B cell (primary cell): ENCODE results near the gene ZBTB37. TPM values are rescaled to one million over a fixed set of nuclear protein-coding genes. Genes with fewer than 3 reads are reported as not detected.

ENCODE experiments used
- ATAC-seq: fragments of 200-7000 bp; cut with Tn5 transposase; one replicate; pipeline ENCODE4 v1.10.0; 2021; ENCODE audit warnings: low read depth, mild to moderate bottlenecking, moderate number of reproducible peaks, moderate library complexity
- CTCF ChIA-PET: fragments of 350-600 bp; sonication (Branson Sonifier 250); formaldehyde crosslinking; loops from one replicate; lab custom pipeline; 2021; ENCODE audit warnings: antibody characterized with exemption, inconsistent platforms; lab: Charles Lee
- POLR2A ChIA-PET: fragments of 350-600 bp; sonication (Branson Sonifier 250); formaldehyde crosslinking; loops from one replicate; lab custom pipeline; 2021; ENCODE audit warnings: antibody characterized with exemption; lab: Charles Lee
- DNase-seq: peaks from one replicate; pipeline ENCODE4 v3.0.0; 2013
- H2AFZ ChIP-seq: 2 replicates; pipeline ENCODE4 v1.6.1; 2012; ENCODE audit warnings: mild to moderate bottlenecking, low read depth, low read length; ENCODE audit not compliant: insufficient read depth, poor library complexity, severe bottlenecking
- H3K27ac ChIP-seq, 2 donors: 1 replicate in 1 of 2; 2 replicates in 1 of 2; pipeline ENCODE4 v1.5.1; 2012 to 2013; ENCODE audit warnings: low read length in 2 of 2, mild to moderate bottlenecking in 2 of 2, moderate library complexity in 1 of 2
- H3K27me3 ChIP-seq, 4 experiments: fragments of 200-600 bp in 1 of 4; sonication (generic) in 1 of 4; replicated peaks in 1 of 4; 1 replicate in 2 of 4; 2 replicates in 2 of 4; pipeline versions ENCODE4 v1.6.1 to v1.7.0; 2013 to 2016; ENCODE audit warnings: low read length in 3 of 4, mild to moderate bottlenecking in 2 of 4, mixed read lengths in 1 of 4, moderate library complexity in 1 of 4; ENCODE audit not compliant: insufficient read depth in 4 of 4, control insufficient read depth in 3 of 4; ENCODE audit errors: control extremely low read depth in 1 of 4
- H3K36me3 ChIP-seq, 2 experiments: replicated peaks in 1 of 2; 1 replicate in 1 of 2; 2 replicates in 1 of 2; pipeline versions ENCODE4 v1.6.1 to v1.7.1; 2013; ENCODE audit warnings: low read length in 1 of 2; ENCODE audit not compliant: insufficient read depth in 2 of 2, control insufficient read depth in 1 of 2; ENCODE audit errors: control extremely low read depth in 1 of 2, extremely low read depth in 1 of 2
- H3K4me1 ChIP-seq, 2 donors: fragments of 200-600 bp in 1 of 2; sonication (generic) in 1 of 2; 1 replicate in 1 of 2; 2 replicates in 1 of 2; pipeline versions ENCODE4 v1.5.1 to v1.6.1; 2013 to 2017; ENCODE audit warnings: low read length in 2 of 2; ENCODE audit not compliant: control insufficient read depth in 2 of 2, insufficient read depth in 2 of 2
- H3K4me2 ChIP-seq: replicated peaks from 2 replicates; pipeline ENCODE3; 2012; ENCODE audit warnings: mild to moderate bottlenecking, low read depth, low read length; ENCODE audit not compliant: poor library complexity, severe bottlenecking
- H3K4me3 ChIP-seq, 5 experiments: fragments of 200-600 bp in 1 of 5; sonication (generic) in 1 of 5; 1 replicate in 3 of 5; 2 replicates in 2 of 5; pipeline versions ENCODE4 v1.5.1 to v1.7.0; 2011 to 2016; ENCODE audit warnings: low read length in 4 of 5, mild to moderate bottlenecking in 4 of 5, low read depth in 2 of 5, control low read depth in 1 of 5, moderate library complexity in 1 of 5; ENCODE audit not compliant: insufficient read depth in 1 of 5; ENCODE audit errors: control extremely low read depth in 1 of 5, extremely low read depth in 1 of 5
- H3K79me2 ChIP-seq: fragments of 200-600 bp; sonication (generic); one replicate; pipeline ENCODE4 v1.6.0; 2016; ENCODE audit warnings: low read length; ENCODE audit not compliant: control insufficient read depth, insufficient read depth
- H3K9ac ChIP-seq: fragments of 200-600 bp; sonication (generic); 2 replicates; pipeline ENCODE4 v1.6.1; 2017; ENCODE audit warnings: mild to moderate bottlenecking, low read length, moderate library complexity
- H3K9me3 ChIP-seq, 3 donors: one replicate each; pipeline versions ENCODE4 v1.6.1 to v1.7.1; 2013; ENCODE audit warnings: low read length in 2 of 3; ENCODE audit not compliant: control insufficient read depth in 2 of 3, insufficient read depth in 1 of 3; ENCODE audit errors: control extremely low read depth in 1 of 3
- H4K20me1 ChIP-seq: 2 replicates; pipeline ENCODE4 v1.6.0; 2012; ENCODE audit warnings: mild to moderate bottlenecking, low read length; ENCODE audit not compliant: insufficient read depth, control insufficient read depth, poor library complexity, severe bottlenecking
- H3K27ac Mint-ChIP-seq: one replicate; pipeline ENCODE4 v1.8.0; 2021; ENCODE audit warnings: mixed read lengths
- H3K27me3 Mint-ChIP-seq: one replicate; pipeline ENCODE4 v1.8.0; 2021; ENCODE audit warnings: mixed read lengths
- H3K4me1 Mint-ChIP-seq: one replicate; pipeline ENCODE4 v1.8.0; 2021; ENCODE audit warnings: mixed read lengths
- H3K4me3 Mint-ChIP-seq: one replicate; pipeline ENCODE4 v1.8.0; 2021; ENCODE audit warnings: mixed read lengths
- H3K9me3 Mint-ChIP-seq: one replicate; pipeline ENCODE4 v1.8.0; 2022; ENCODE audit warnings: mixed read lengths; ENCODE audit not compliant: insufficient read depth
- CTCF ChIP-seq: fragments of 200-600 bp; IDR thresholded peaks from one replicate; pipeline ENCODE4 v1.8.0; 2022; ENCODE audit warnings: antibody characterized with exemption, mild to moderate bottlenecking
- EZH2 ChIP-seq: IDR thresholded peaks from 2 replicates; pipeline ENCODE4 v1.6.1; 2012; ENCODE audit warnings: borderline replicate concordance, low read depth, mild to moderate bottlenecking, moderate library complexity, low read length; ENCODE audit not compliant: insufficient read depth, poor library complexity, severe bottlenecking
- WGBS: methylation state at CpG from one replicate; pipeline ENCODE4 v1.1.5; 2013; ENCODE audit warnings: missing lambda C conversion rate; ENCODE audit not compliant: insufficient coverage; 5-methylcytosine and 5-hydroxymethylcytosine counted together
- intact Hi-C: fragments of 100-400 bp; cut with micrococcal nuclease; formaldehyde crosslinking; loops from one replicate; pipeline ENCODE4 v1.10.0; 2022
- polyA plus RNA-seq: library from polyadenylated mRNA; depleted of rRNA; stranded (reverse); fragments of >200 nt; gene quantifications from 2 replicates; pipeline ENCODE4 v1.2.3, GENCODE V29; 2012
- total RNA-seq, 2 donors: library from RNA; stranded (reverse); fragments of 120-200 nt in 1 of 2; gene quantifications; 1 replicate in 1 of 2; 2 replicates in 1 of 2; pipeline versions ENCODE4 v1.2.3 to v1.2.4, GENCODE V29; 2013 to 2022

ZBTB37 gene
- total and polyA plus RNA-seq, 2 donors (not counting 1 experiment from before 2014, with no cell fraction given) = 4.9 to 37.1 TPM

DNA sequence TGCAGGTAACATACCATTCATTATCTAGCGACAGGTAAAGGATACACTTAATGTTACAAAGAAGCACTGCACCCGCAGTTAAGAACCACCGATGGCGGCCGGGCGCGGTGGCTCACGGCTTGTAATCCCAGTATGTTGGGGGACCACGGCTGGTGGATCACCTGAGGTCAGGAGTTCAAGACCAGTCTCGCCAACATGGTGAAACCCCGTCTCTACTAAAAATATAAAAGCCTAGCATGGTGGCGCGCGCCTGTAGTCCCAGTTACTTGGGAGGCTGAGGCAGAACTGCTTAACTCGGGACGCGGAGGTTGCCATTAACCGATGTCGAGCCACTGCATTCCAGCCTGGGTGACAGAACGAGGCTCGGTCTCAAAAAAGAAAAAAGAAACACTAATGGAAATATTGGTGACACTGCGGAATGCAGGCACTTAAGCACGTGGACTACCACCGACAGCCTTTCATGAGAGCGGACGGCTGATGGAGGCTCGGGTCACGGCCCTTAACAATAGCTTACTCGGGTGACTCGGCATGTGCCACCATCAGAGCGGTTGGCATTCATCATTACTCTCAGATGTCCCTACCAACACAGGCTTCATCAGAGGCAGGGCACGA is 933 bp upstream of the ZBTB37 start:
- H3K4me3 Mint-ChIP-seq = peak overlapping the region; percentile 94
- WGBS = 2% methylated on average over 31 of the region's 32 CpGs
- intact Hi-C loops = loop anchor here (5.0 kb wide), 1 partner anchor 350 kb away; no protein-coding TSS in a partner anchor
- H3K27ac Mint-ChIP-seq = peak overlapping the region; percentile 98
- no peaks in the 10 kb centered on the region for H3K27me3 ChIP-seq
- no peaks in the 10 kb centered on the region for H4K20me1 ChIP-seq
- peaks cover 68% of the 10 kb centered on the region for H3K4me1 Mint-ChIP-seq
- H3K36me3 ChIP-seq = peaks cover 5 to 60% of the 10 kb centered on the region in 2 experiments
- ChIA-PET CTCF (interaction anchor here (0.6 to 1.1 kb wide), 2 partner anchors 8 to 447 kb away, joined by 3 to 7 read pairs; no protein-coding TSS in a partner anchor), POLR2A (interaction anchor here (0.7 to 2.4 kb wide), 6 partner anchors 43 to 1132 kb away, joined by 3 to 16 read pairs (median 10); partner anchors contain the start of genes CACYBP, CENPL, DARS2 and PRDX6)
- DNase-seq = no peak
- ATAC-seq = no peak
- H3K4me2 ChIP-seq = peak overlapping the region; percentile 90
- H3K27ac ChIP-seq = peak overlapping the region; percentile 90 to 93
- H3K4me3 ChIP-seq = peak overlapping the region; percentile 70 to 98 (median 89)
- no peaks in the 10 kb centered on the region for H3K27me3 Mint-ChIP-seq
- H3K9me3 Mint-ChIP-seq = no peaks in the 10 kb centered on the region
- H2AFZ ChIP-seq = peak overlapping the region; percentile 92
- peaks cover 23% of the 10 kb centered on the region for H3K79me2 ChIP-seq
- peak overlapping the region; percentile 81 for H3K9ac ChIP-seq
- H3K9me3 ChIP-seq = no peaks in the 10 kb centered on the region
- H3K4me1 ChIP-seq = peaks cover 42 to 50% of the 10 kb centered on the region in 2 donors
- TF ChIP-seq CTCF = no peak
- no peak for TF ChIP-seq EZH2
